ENCODE data around the gene ADAMTSL1.

DNA sequence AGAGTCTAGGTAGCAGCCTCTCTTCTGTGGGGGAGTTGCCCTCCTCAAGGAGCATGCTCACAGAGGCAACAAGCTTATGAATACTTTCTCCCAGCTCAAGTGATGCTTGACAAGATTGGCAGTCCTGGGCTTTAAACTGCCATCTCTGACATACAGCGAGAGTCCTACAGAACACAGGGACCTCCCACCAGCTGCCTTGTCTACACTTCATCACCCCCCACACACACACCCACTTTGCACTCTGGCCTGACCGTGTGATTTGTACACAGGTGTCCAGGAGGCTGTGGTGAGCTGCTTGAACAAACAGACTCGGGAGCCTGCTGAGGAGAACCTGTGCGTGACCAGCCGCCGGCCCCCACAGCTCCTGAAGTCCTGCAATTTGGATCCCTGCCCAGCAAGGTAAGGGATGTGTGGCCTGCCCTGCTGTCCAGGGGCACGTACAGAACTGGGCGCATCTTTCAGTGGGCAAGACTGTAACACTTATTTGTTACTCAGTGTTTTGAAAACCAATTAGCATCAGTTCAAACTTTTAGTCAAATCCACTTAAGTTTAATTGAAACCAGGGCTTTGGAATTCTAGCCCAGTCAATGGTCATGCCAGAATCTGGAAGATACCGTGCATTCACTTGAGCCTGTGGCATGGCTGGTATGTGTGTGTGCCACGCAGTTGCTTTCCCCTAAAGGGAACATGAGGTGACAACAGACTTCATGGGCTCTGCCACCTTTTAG lies 247.5 kb downstream of the ADAMTSL1 start:
- TF ChIP-seq POLR2A (IDR thresholded peaks at IDR 0.05) (no peak), POLR2AphosphoS5 (IDR thresholded peaks at IDR 0.05) (no peak), EP300 (IDR thresholded peaks at IDR 0.05) (no peak)
- TF ChIP-seq, protein P1, sequence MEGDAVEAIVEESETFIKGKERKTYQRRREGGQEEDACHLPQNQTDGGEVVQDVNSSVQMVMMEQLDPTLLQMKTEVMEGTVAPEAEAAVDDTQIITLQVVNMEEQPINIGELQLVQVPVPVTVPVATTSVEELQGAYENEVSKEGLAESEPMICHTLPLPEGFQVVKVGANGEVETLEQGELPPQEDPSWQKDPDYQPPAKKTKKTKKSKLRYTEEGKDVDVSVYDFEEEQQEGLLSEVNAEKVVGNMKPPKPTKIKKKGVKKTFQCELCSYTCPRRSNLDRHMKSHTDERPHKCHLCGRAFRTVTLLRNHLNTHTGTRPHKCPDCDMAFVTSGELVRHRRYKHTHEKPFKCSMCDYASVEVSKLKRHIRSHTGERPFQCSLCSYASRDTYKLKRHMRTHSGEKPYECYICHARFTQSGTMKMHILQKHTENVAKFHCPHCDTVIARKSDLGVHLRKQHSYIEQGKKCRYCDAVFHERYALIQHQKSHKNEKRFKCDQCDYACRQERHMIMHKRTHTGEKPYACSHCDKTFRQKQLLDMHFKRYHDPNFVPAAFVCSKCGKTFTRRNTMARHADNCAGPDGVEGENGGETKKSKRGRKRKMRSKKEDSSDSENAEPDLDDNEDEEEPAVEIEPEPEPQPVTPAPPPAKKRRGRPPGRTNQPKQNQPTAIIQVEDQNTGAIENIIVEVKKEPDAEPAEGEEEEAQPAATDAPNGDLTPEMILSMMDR (IDR thresholded peaks at IDR 0.05) = no peak

Data from stomach (tissue), 4 donors.